NK-92 (cell line): ENCODE measurements around the gene PLA2G6.
"Not testable (repeated sequence)": the region's sequence is repeated elsewhere in the genome, so short reads cannot be mapped to it uniquely, and the experiment has no call there.

ENCODE experiments used
- DNase-seq: peaks from one replicate; lab custom pipeline; 2025; ENCODE audit not compliant: unreplicated experiment; lab: John Stamatoyannopoulos, UW

PLA2G6 gene

DNA sequence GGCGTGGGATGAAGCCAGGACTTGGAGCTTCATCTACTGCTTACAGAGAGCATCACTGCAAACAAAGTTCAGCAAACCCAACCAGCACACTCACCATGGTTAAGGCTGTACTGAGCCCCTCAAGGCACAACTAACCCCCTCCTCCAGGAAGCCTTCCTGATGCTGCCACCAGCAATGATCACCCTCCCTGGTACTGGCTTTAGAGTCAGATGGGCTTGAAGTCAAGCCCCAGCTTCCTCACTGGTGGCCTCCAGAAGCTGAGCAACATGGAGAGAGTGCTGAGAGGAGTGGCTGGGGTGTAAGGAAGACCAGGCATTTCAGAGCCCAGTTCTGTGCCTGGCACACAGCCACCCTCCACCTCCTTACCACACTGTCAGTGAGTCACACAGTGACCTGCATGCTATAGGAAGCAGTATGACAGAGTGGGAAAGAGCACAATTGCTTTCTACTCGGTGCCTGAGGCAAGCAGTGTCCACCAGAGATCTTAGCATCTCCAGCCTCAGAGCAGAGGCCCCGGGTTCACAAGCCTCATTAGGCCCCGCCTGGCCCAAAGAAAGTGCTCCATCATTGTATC, 46.4 kb downstream of the PLA2G6 start:
- DNase-seq = no peak

DNA sequence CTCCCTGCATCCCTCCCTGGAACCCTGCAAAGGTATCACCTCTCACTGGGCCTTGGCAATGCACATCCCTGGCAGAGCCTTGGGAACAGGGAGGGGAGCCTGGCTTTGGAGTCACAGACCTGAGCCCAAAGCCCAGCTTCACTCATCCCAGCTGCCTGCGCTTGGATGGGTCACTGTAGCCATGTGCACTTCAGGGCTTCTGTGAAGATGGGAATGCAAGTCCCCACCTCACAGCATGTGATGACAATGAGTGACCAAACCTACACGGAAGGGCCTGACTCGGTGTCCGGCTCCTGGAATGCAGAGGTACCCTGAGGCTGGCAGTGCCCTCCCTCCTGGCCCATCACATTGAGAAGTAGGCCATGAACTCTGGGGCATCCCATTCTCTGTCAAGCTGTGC, 48.3 kb downstream of the PLA2G6 start:
- DNase-seq = no peak

DNA sequence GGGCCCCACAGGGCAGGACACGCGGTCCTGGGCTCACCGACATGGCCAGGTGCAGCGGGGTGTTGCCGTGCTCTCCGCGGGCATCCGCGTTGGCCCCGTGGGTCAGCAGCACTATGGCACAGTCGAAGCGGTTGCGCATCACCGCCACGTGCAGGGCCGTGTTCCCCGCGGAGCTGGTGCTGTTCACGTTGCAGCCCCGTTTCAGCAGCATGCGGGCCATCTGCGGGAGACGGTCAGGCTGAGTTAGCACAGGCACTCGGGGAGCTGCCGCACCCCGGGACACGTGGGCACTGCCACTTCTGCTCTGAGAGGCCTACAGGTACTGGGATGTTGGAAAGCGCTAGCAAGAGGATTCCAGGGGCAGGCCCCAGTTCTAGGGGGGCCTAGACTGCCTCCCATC, 48.8 kb downstream of the PLA2G6 start:
- no peak for DNase-seq

DNA sequence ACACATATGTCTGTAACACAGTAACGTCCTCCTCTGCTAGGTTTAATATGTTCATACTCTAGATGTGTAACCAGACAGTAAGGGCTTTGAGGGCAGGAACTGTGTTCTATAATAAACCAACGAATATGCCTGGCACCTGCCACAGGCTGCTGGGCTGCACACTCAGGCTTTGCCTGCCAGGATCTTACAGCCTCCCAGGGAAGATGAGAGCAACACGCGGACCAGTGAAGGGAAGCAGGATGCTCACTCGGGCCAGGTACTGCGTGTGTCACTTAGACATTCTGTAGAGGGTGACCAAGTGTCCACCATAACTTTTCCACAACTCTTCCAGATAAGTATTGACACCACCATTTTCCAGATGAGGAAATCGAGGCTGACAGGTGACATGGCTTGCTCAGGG, 49.5 kb downstream of the PLA2G6 start:
- no peak for DNase-seq

DNA sequence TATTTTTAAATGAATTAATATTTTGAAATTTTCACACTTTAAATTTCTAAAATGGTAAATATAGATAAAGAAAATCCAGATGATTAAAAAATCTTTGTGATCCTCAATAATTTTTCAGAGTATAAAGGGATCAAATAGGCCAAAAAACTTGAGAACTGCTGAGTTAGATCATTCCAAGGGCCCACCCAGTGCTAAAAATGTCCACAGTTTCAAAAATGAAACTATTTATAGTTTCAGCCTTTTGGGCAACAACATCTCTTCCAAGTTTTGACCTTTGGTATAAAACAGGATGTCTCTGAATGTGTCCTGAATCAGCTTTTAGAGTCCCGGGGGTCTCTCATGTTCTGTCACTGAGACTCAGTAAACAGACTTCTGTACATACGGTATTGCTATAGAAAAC, 50.2 kb downstream of the PLA2G6 start:
- DNase-seq = no peak

DNA sequence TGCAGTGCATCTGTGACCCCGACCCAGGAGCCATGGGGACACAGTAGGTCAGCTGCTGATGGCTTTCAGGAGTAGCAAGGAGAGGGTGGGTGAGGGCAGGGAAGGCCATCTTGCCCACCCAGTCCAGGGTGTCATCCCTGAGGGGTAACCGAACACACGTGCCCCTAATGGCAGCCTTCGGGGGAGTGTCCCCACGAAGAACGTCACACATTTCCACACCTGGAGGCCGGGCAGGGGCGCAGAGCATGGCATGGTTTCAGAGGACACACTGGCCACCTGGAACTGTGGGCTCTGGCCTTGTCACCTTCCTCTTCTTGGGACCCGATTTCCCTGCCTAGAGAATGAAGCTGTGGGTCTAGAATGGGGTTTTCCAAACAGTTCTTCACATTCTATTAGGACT, 51.8 kb downstream of the PLA2G6 start:
- DNase-seq = no peak

DNA sequence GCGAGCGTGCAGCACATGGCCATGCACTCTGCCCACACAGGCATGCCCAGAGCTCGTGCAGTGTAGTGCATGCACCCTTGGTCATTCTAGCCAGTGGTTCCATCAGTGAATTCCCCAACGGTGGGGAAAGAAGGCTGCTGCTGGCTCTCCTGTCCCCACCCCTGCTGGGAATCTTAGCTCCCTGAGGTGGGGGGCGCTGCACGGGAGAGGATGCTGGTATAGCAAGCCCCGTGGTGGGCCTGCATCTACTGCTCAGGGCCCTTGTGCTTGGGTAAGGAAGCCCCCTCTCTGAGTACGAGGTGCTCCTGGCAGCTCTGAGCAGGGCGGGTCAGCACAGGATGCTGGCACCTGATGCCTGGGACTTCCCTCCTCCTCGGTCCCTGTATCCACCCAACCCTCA, 52.6 kb downstream of the PLA2G6 start:
- no peak for DNase-seq

DNA sequence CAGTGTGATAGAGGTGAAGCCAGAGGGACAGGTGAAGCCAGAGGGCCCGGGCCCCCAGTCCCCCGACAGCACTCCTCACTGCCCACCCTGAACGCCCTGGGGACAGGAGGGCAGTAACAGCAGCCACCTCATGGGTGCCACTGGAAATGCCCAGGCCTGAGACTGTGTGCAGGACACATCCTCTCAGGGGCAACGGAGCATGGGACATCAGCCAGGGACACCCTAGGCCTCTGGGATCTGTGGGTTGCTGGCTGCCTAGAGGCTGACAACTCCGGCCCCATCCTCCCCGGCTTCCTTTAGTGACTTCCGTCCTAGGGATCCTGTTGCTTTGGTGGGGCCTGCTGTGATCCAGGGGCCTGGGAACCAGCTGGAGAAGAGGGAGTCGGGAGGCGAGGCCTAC, 53.8 kb downstream of the PLA2G6 start:
- no peak for DNase-seq

DNA sequence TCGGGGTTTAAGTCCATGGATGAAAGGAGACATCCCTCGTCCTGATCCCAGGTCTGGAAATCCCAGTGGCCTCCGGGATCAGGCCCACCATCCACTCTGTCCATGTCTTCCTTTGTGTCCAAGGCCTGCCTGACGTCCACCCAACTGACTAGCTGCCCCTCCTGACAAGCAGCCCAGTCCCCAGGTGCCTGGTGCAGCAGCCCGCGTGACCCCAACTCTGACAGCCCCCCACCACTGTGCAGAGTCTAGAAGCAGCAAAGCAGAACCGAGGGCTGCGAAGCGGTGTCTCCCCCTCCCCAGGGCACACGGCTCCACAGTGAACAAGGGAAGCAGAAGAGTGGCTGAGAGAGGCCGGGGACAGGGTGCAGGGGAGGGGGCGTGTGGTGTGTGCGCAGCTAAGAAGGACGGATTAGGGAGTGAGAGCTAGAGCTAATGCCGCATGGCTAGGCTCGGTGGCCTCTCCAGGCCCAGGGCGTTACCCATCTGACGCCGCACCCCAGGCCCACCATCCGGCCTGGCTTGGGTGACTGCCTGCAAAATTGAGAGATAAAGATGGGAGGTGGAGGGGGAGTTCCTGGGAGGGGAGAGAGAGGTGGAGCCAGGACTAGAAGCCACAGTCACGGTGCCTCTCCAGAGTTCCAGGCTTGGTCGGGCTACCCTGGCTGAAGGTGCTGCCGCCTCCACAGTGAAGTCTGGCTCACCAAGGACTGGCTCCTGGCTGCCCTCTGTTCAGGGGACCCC, 54.5 kb downstream of the PLA2G6 start:
- DNase-seq = no peak

DNA sequence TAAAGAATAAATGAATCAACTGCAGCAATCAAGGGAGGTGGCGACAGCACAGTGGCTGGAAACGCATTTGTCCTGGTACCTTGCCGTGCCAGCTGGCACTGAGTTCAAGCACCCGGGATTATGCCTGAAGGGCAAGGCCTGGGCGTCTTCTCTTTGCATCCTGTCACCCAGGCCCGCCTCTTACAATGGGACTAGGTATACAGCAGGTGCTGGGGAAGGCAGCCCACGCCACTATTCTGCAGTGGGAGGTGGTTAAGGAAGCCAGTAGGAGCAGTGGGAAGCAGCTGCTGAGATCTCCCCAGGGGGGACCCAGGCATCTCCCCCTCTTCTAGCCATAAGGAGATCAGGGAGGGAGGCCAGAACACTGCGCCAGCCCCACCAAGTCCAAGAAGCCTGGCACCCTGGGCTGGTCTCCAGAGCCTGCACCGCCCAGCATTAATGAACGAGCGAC, 55.9 kb downstream of the PLA2G6 start:
- no peak for DNase-seq

DNA sequence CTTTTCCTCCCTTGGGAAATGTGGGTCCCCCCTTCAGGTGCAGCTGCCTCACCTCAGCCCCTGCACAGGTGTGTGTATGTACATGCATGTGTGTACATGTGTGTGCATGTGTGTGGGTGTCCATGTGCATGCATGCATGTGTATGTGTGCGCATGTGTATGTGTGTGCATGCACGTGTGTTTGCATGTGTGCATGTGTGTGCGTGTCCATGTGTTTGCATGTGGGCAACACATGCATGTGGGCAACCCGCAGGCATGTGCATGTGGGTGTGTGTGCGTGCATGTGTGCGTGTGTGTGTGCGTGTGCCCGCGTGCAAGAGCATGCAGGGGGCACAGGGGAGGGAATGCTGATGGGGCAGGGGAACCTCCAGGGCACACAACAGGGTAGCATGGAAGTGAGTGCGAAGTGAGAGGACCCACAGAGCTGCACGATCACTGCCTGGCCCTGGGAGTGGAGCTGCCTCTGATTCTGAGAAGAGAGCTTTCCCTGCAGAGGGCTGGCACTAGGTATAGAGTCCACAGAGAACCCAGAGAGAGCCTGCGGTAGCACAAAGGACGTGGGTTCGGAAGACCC, 56.5 kb downstream of the PLA2G6 start:
- no peak for DNase-seq

DNA sequence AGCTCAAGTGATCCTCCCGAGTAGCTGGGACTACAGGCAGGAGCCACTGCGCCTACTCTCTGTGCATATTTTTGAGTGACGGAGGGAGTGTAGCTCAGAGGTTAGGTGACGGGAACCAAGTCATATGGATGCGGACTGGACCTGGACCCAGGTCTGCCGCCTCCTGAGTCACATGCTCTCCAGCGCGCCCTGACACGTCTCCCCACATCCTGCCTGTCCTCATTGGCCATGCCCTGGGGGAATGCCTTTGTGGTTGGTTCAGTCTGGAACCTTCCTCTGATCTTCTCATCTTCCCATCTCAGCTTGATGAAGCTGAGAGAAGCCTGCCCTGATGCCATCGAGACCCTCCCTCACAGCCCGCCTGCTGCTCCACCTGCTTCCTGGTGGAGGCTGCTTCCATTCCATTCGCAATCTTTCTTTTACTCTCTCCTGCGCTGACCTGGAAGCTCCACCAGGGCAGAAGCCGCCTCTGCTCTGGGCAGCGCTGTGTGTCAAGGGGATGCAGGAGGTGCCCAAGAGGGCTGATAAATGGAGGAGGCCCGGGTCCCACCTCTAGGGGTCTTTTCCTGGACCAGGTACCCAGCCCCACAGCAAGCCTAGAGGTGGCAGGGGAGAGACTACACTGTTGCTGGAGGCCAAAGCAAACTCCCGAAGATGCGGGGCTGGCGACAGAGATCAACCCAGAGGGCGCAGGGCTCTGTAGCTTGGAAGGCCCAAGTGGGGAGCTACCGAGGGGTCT, 57.2 kb downstream of the PLA2G6 start:
- no peak for DNase-seq

DNA sequence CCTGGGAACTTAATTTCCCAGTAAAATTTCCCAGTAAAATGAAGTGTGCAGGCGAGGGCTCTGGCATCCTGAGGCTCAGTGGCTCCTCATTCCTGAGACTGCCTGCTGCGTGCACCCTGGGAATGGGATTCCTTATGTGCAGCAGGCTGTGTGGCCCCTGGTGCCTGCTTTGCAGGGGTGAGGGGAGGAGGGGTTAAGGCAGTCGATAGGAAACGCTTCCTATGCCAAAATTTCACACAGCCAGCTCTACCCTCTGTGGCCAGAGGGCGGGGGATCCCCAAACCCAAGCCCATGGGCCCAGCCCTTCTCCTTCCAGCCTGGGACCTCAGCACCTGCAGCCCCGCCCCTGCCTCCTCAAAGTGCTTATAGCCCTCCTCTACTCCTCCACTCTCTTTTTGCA, 59.0 kb downstream of the PLA2G6 start:
- no peak for DNase-seq

DNA sequence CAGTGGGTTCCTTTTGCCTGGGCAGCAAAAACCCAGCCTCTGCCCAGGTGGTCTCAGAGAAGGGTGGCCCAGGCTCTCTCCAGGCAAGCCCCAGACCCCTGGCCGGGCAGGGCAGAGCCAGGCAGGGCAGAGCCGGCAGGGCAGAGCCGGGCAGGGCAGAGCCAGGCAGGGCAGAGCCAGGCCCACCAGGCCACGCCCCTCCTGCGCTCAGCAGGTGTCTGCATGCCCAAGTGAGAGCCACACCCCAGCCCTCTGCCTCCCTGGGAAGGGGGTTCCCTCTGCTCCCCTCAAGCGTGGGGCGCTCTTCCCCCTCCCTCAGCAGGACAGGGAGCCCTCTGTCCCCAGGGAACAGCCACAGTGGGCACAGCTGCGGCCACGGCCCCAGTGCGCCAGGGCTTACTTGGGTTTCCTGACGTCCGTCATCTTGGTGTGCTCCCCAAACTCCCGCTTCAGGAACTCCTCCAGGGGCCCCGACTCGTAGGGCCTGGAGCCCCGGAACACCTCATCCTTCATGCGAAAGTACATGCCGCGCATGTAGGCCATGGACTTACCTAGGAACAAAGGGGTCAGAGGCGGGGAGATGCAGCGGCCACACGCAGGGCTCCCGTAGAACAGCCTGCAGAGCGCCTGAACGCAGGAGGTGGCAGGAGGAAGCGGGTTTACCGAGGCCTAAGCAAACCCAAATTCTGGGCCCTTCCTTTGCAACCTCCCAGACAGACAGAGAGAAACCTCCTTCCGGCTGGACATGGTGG, 61.1 kb downstream of the PLA2G6 start:
- no peak for DNase-seq

DNA sequence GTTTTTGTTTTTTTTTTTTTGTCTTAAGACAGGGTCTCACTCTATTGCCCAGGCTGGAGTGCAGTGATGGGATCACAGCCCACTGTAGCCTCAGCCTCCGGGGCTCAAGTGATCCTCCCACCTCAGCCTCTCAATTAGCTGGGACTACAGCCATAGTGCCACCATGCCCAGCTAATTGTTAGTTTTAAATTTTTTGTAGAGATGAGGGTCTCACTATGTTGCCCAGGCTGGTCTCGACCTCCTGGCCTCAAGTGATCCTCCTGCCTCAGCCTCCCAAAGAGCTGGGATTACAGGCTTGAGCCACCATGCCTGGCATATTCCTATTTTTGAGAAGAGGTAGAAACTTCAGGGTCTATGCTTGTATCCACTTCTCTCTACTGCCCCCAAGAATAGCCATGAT, 62.9 kb downstream of the PLA2G6 start:
- not testable (repeated sequence) for DNase-seq

DNA sequence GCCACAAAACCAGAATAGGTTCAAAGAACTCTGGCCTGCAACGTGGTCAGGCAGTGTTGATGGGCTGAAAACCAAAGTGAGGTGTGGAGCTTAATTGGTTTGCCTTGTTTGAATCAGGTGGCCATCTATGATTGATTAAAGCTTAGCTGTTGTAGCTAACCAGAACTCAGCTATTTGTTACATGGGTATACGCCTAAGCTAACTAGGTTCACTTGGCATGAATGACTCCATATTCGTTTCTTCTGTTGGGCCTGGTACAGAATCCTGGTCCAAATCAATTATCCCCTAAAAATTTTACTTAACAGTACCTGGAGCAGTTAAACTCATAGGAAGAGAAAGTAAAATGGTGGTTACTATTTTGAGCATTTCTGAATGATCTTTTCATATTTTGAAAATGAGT, 63.4 kb downstream of the PLA2G6 start:
- no peak for DNase-seq

DNA sequence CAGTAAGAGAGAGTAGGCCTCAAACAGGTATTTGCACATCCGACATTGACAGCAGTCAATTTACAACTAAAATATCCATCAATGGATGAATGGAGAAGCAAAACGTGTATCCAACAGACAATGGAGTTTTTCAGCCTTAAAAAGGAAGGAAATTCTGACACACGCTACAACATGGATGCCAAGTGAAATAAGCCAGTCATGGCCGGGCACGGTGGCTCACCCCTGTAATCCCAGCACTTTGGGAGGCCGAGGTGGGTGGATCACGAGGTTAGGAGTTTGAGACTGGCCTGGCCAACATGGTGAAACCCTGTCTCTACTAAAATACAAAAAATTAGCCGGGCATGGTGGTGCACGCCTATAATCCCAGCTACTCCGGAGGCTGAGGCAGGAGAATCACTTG, 64.1 kb downstream of the PLA2G6 start:
- DNase-seq = not testable (repeated sequence)

DNA sequence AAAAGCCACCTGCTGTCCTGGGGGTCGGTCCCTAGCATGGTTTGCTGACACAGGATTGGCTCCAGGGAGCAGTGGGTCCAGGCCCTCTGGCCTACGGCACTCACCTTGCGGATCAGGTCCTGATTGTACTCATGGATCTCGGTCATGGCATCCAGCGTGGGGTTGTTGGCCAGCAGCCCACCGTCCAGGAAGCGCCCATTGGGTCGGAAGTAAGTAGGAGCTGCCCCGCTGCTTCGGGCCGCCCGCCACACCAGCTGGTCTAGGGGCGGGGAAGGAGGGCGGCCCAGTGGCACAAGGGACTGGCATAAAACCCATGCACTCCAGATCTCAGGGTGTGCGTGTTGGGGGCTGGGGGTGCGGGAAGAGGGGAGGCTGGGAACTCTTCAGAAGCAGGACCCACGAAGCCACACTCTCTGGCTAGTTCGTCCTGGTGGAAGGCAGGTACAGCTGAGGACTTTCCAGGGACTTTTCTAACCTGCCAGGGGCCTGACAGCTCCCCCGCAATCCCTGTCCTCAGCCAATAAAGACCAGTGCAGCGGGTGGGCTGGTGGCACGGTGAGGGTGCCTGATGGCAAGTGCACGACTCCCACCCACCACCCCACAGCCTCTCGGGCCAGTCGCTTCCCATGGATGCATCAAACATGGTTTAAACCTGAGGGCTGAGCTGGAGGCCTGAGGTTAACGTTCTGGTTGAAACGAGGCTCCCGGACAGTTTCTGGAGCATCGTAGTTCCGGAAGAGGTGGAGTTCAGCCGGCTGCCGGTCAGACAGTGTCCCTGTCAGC, 66.0 kb downstream of the PLA2G6 start:
- DNase-seq = no peak

DNA sequence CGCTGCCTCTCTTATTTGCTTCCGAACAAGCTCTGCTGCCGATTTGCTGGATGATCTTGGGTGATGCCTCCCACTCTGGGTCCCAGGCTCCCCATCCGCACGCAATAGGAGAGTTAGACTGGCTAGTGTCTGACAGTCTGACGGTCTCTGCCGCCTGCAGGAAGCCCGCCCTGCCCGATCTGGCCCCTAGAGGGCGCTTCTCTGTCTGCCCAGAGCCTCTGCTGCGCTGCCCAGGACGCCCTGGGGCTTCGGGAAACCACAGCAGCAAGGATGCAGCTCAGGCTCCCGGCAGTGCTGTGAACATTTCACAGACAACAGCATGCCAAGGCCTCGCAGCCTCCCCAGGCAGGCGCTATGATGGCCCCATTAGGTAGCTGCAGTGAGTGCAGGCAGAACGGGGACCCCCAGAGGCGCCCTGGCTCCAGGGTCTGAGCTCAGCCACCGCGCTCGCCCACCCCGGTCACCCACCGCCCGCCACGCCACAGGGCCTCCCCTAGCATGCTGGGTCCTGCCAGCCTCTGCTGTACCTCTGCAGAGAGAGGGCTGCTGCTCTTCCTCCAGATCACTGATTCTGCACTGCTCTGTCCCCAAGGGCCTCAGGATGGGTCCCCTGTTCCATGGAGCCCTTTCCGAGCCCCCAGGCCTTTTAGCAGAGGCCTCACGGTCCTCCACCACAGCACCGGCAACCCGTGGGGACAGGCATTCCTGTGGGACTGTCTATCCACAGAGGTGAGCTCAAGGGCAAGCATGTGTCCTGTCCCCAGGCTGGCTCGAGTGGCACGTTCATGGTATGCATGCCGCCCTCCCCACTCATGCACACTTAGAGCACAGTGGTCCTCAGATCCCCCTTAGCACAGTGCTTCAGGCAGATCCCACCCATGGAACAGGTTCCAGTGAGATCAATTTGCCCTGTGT, 66.9 kb downstream of the PLA2G6 start:
- no peak for DNase-seq
